ENCODE results near the gene HOMER2. TPM values are rescaled to one million over a fixed set of nuclear protein-coding genes. Genes with fewer than 3 reads are reported as not detected.

The HOMER2 gene
- total and polyA plus RNA-seq, 2 experiments from 2014 or later = 5.9 to 14.5 TPM

GRCh38 chr15:82855286-82856100 lies 97.0 kb downstream of the HOMER2 start:
- Histone ChIP-seq H3K4me2 (no peak overlapping the region), H3K79me2 (no peaks in the 10 kb centered on the region), H3K4me3 (no peak overlapping the region), H4K20me1 (ENCODE audit: insufficient read depth, poor library complexity, severe bottlenecking) (no peaks in the 10 kb centered on the region), H3K27ac (no peak overlapping the region), H3K9me3 (ENCODE audit: low read depth) (no peaks in the 10 kb centered on the region), H3K9me2 (replicated peaks; ENCODE audit: insufficient read depth) (no peaks in the 10 kb centered on the region), H2AFZ (no peak overlapping the region), H3K36me3 (replicated peaks; ENCODE audit: insufficient read depth, low read depth) (no peaks in the 10 kb centered on the region), H3K4me1 (ENCODE audit: insufficient read depth) (no peaks in the 10 kb centered on the region), H3K27me3 (no peaks in the 10 kb centered on the region)
- TF ChIP-seq EZH2phosphoT487 (IDR thresholded peaks at IDR 0.05; ENCODE audit: low read depth, severe bottlenecking, unreplicated experiment) (no peak), CTCF (IDR thresholded peaks at IDR 0.05; ENCODE audit: poor library complexity) (no peak), EZH2 (IDR thresholded peaks at IDR 0.05; ENCODE audit: borderline replicate concordance) (no peak)
- WGBS (ENCODE audit: low lambda C conversion rate, missing lambda C conversion rate) = 80% methylated on average over 14 of the region's 17 CpGs
- DNase-seq (ENCODE audit: low spot score) = no peak

- no peak overlapping the region for H3K27ac ChIP-seq
- no peak overlapping the region for H2AFZ ChIP-seq
- no peaks in the 10 kb centered on the region for H3K36me3 ChIP-seq (replicated peaks; ENCODE audit: insufficient read depth, low read depth)
- TF ChIP-seq CTCF (IDR thresholded peaks at IDR 0.05; ENCODE audit: poor library complexity) = no peak
- no peak for TF ChIP-seq EZH2phosphoT487 (IDR thresholded peaks at IDR 0.05; ENCODE audit: low read depth, severe bottlenecking, unreplicated experiment)
- TF ChIP-seq EZH2 (IDR thresholded peaks at IDR 0.05; ENCODE audit: borderline replicate concordance) = no peak
- 95% methylated on average over 17 of the region's 21 CpGs for WGBS (ENCODE audit: low lambda C conversion rate, missing lambda C conversion rate)
- no peaks in the 10 kb centered on the region for H3K9me3 ChIP-seq (ENCODE audit: low read depth)
- H3K4me1 ChIP-seq (ENCODE audit: insufficient read depth) = no peaks in the 10 kb centered on the region
- H3K9me2 ChIP-seq (replicated peaks; ENCODE audit: insufficient read depth) = no peaks in the 10 kb centered on the region
- H4K20me1 ChIP-seq (ENCODE audit: insufficient read depth, poor library complexity, severe bottlenecking) = no peaks in the 10 kb centered on the region
- H3K4me3 ChIP-seq = no peak overlapping the region
- no peak for DNase-seq (ENCODE audit: low spot score)
- no peaks in the 10 kb centered on the region for H3K79me2 ChIP-seq
- H3K4me2 ChIP-seq = no peak overlapping the region
- no peaks in the 10 kb centered on the region for H3K27me3 ChIP-seq
Measured at GRCh38 chr15:82854554-82854953, 98.0 kb downstream of the HOMER2 start.

- no peaks in the 10 kb centered on the region for H3K36me3 ChIP-seq (replicated peaks; ENCODE audit: insufficient read depth, low read depth)
Measured at GRCh38 chr15:82852941-82853561, 99.5 kb downstream of the HOMER2 start.

More at GRCh38 chr15:82852941-82853561, 99.5 kb downstream of the HOMER2 start:
- H3K4me3 ChIP-seq = no peak overlapping the region
- H3K27me3 ChIP-seq = no peaks in the 10 kb centered on the region
- no peaks in the 10 kb centered on the region for H3K9me2 ChIP-seq (replicated peaks; ENCODE audit: insufficient read depth)
- 86% methylated on average over 16 of the region's 16 CpGs for whole genome bisulfite sequencing (ENCODE audit: low lambda C conversion rate, missing lambda C conversion rate)
- no peaks in the 10 kb centered on the region for H3K79me2 ChIP-seq
- no peak for TF ChIP-seq EZH2phosphoT487 (IDR thresholded peaks at IDR 0.05; ENCODE audit: low read depth, severe bottlenecking, unreplicated experiment)
- no peak for TF ChIP-seq CTCF (IDR thresholded peaks at IDR 0.05; ENCODE audit: poor library complexity)
- no peak for TF ChIP-seq EZH2 (IDR thresholded peaks at IDR 0.05; ENCODE audit: borderline replicate concordance)
- no peaks in the 10 kb centered on the region for H3K9me3 ChIP-seq (ENCODE audit: low read depth)
- H3K27ac ChIP-seq = no peak overlapping the region
- no peak overlapping the region for H2AFZ ChIP-seq
- no peak for DNase-seq (ENCODE audit: low spot score)
- no peaks in the 10 kb centered on the region for H3K4me1 ChIP-seq (ENCODE audit: insufficient read depth)
- H3K4me2 ChIP-seq = no peak overlapping the region
- H4K20me1 ChIP-seq (ENCODE audit: insufficient read depth, poor library complexity, severe bottlenecking) = no peaks in the 10 kb centered on the region

Data from hepatocyte (in vitro differentiated cells).